SK-N-SH (cell line): ENCODE results near the gene LHPP.

Experiments used
- EZH2phosphoT487 ChIP-seq: fragments of 200-600 bp; sonication (generic); IDR thresholded peaks from 2 replicates; pipeline ENCODE4 v1.6.1; 2017; ENCODE audit warnings: low read depth, mixed run types, mild to moderate bottlenecking, antibody characterized with exemption, moderate library complexity, borderline replicate concordance
- TF ChIP-seq, protein P1 (sequence below): fragments of 200-600 bp; sonication (generic); IDR thresholded peaks from 2 replicates; pipeline ENCODE4 v1.6.1; 2017; ENCODE audit warnings: antibody characterized with exemption, mild to moderate bottlenecking, moderate library complexity

DNA sequence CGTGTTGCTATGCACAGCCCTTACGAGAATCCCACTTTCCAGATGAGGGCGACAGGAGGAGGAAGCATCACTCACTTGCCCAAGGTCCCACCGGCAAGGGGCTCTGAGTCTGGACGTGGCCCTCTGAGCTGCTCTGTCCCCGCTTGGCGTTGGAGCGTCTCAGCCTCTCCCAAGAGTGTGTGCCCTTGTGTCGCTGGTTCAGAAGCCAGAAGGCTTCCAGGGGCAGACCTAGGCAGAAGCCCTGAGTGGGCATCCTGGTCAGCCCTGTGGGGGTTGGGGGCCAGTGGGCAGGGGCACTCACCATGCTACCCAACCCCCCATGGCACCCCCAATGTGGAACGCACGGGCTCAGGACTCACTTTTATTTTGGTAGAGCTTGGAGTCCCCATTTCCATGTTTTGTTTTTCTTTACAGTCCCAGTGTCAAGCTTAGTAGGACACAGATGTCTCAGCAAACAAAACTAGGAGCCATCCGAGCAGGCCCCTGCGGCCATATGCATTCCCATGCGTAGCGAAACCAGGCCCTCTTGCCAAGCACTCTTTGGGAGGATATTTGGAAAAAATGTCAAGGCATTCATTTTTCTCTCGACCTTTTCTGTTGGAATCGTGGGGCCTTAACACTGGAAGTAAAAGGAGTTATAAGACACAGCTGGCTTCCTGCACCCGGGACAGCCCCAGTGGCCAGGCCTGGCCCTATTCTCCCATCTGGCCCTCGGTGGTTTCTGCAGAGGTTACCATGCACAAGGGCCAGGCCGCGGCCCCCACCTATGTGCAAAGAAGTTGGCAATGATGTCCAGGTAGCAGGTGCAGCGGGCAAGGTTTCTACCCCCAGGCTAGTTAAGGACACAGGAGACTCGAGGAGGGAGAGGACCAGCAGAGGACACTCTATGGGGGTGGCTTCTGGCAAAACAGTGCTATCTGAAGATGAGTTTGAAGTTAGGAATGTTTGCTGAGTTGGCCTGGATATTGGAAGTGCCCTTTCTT lies 97.0 kb downstream of the LHPP start:
- no peak for TF ChIP-seq EZH2phosphoT487
- TF ChIP-seq, protein P1, sequence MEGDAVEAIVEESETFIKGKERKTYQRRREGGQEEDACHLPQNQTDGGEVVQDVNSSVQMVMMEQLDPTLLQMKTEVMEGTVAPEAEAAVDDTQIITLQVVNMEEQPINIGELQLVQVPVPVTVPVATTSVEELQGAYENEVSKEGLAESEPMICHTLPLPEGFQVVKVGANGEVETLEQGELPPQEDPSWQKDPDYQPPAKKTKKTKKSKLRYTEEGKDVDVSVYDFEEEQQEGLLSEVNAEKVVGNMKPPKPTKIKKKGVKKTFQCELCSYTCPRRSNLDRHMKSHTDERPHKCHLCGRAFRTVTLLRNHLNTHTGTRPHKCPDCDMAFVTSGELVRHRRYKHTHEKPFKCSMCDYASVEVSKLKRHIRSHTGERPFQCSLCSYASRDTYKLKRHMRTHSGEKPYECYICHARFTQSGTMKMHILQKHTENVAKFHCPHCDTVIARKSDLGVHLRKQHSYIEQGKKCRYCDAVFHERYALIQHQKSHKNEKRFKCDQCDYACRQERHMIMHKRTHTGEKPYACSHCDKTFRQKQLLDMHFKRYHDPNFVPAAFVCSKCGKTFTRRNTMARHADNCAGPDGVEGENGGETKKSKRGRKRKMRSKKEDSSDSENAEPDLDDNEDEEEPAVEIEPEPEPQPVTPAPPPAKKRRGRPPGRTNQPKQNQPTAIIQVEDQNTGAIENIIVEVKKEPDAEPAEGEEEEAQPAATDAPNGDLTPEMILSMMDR: no peak
